DMS53 treated with DMSO at 0.1 percent for 48 hours (cell line): ENCODE data around the gene PFDN2.
"Not testable (repeated sequence)": the region's sequence is repeated elsewhere in the genome, so short reads cannot be mapped to it uniquely, and the experiment has no call there.

ENCODE experiments used
- DNase-seq: peaks from one replicate; lab custom pipeline; 2025; ENCODE audit not compliant: unreplicated experiment; lab: John Stamatoyannopoulos, UW

The PFDN2 gene

DNA sequence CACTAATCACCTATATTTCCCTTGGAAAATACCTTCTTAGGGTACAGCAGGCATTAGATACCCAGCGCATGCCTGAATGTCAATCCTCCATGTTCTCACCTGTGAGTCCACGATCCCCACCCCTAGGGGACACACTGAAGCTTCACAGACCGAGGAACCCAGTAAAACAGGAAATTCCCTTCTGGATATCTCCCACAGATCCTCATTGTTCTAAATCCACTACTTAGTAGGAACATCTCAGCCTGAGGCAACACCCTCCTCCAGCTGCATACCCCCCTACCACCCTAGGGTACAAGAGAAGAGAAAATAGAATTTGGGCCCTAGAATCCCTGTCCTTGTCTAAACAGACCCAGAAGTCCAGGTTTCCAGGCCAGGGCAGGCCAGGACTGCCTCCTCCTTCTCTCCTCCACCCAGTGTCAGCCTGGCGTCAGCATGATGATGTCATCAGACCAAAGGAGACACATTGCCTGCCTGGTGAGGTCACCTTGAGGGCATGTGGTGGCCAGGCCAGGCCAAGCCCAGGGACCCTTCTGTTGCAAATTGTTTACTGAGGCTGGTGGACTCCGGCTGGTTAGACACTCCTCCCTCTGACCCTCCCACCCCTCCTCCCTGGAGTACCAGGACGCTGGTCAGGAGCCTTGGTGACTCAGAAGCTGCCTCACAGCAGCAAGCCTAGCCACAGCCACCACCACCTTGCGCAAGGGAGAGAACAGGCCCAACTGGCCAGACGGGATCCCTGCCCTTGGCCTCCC, 34.7 kb downstream of the PFDN2 start:
- DNase-seq = peak; percentile 68

DNA sequence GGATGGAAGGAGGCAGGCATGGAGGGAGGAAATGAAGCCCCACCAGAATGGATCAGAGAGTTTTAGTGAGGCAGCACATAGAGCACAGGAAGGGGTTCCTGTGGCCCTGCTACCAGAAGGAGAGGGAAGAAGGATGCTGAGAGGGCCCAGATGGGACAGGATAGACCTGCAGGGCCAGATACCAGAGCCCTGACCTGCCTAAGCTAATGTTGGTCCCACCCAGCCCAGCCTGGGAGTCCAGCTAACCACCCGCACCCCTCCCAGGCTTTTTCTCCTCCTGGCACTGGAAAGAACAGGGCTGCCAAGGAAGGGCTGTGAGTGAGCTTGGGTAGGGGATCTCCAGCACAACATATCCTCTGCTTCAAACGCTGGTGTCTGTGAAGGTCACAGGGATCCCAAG, 35.4 kb downstream of the PFDN2 start:
- no peak for DNase-seq

- DNase-seq = no peak
These were observed 36.3 kb downstream of the PFDN2 start for GRCh38 chr1:161081519-161081918.

DNA sequence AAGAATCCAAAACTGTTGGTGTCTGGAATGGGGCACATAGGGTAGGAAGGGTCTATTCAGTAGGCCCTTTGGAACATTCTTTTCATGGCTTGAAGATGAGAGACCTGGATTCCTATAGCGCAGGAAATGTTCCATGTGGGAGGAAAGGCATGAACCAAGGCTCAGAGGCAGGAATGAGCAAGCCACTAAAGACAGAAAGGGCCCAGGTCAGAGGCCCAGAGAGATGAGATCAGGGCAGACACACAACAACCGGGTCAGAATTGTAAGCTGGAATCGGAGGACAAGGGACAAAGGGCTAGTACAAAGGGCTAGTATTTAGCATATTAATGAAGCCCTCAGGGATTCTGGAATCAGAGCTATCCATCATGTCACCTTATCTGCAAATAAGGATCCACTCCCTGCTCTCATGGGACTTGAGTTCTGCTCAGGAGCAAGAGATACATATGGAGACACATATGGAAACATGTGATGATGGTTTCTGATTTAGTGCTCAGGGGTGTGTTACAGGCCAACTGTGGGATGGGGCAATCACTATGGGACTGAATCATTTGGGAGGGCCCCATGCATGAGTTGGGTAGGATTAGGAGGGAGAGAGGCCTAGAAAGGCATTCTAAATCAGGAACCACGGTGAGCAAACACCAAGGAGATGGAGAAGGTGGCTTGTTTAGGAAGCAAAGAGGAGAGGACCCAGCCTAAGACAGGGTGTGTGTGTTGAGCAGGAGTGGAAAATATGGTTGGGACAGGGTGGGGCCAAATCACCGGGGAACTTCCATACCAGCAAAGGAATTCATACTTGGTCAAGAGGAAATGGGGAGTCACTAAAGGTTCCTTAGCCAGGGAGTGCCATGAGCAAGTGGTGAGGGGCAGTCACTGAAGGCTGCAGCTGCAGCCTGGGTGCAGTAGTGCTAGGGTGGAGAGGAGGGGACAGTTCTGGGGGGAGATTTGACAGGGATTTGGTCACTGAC, 37.1 kb downstream of the PFDN2 start:
- no peak for DNase-seq

- no peak for DNase-seq
These were observed 38.3 kb downstream of the PFDN2 start for GRCh38 chr1:161079436-161080110.

GRCh38 chr1:161077426-161077825, 40.4 kb downstream of the PFDN2 start:
- no peak for DNase-seq

GRCh38 chr1:161076410-161076809, 41.4 kb downstream of the PFDN2 start:
- DNase-seq = no peak

DNA sequence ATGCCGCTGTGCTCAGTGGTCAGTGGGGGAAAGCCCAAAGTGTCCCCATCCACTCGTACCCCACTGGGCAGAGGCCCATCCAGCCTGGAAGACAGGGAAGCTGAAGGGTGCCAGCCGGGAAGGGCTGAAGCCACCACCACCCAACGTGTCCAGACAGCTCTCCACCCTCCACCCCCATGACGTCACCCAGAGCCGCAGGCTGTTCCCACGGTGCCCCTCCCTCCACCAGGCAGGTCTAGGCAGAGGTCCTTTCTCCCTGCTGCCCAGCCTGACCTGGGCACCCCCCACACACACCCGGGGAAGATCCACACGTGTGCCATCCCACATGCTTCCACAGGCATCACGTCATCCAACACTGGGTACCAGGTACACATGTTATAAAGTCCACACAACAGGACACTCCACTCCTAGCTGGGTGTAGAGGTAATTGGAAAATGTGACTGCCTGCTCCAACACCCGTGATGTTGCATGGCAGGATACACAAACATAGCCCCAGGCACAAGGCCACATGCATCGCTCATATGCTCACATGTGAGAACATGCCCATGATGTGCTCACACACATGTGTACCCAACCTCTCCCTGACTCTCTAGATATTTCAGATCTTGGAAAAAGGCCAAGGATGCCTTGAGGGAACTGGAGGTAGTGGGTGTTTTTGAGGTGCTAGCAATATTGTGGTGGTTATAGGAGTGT, 43.0 kb downstream of the PFDN2 start:
- no peak for DNase-seq

DNA sequence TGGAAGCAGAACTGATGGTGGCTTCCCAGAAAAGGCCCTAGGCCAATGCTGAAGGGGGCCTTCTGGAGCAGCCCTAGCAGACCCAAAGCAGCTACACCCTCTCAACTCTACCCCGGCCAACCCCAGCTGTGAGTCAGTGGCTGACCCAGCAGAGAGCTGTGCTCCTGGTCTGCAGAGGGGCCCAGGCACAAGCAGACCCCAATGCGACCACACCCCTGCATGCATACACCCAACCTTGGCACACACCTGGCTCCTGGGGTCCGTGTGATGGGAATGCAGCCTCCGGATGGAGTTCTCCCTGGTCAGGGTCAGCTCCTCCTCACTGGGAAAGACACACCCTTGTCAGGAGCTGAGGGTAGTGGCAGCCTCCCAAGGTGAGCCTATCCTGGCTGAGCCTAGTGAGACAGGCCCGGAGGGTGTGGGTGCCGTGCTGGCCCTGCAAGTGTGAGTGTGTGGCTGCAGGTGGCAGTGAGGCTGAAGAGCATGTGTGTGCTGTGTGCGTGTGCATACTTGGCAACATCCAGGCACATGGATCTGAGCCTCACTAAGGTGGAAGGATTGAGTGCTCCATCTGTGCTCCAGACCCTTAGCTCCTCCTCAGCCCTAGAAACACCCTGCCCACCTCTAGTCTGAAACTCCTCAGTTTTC, 44.2 kb downstream of the PFDN2 start:
- DNase-seq = no peak

DNA sequence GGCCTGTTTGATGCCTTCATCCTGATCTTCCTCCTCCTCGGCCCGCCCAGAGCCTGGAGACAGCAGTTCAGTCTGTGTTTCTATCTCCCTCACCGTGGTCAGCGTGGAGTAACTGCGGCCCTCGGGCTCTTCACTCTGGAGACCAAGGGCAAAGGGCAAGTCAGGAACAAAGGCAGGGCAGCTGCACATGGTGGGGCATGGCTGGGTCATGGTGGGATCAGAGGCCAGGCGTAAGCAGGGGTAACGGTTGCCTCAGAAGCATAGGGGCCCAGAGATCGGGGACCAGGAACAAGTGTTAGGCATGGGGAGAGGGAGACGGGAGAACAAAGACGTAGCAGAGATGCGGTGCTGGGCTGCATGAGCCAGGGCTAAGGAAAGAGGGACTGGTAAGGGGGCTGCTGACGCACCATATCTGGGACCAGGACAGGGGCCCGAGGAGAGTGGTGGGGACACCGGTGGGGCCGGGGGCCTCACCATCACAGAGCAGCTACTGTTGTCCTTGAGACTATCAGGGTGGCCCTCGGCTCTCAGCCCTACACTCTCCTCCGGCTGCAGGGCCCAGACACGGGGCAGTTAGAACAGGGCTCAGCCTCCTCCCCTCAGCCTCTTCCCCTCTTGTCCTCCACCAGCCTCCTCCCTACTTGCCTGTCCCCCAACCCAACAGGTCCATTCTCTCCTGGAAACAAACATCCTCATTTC, 44.9 kb downstream of the PFDN2 start:
- no peak for DNase-seq

GRCh38 chr1:161071886-161072371, 45.9 kb downstream of the PFDN2 start:
- DNase-seq = peak; percentile 41

DNA sequence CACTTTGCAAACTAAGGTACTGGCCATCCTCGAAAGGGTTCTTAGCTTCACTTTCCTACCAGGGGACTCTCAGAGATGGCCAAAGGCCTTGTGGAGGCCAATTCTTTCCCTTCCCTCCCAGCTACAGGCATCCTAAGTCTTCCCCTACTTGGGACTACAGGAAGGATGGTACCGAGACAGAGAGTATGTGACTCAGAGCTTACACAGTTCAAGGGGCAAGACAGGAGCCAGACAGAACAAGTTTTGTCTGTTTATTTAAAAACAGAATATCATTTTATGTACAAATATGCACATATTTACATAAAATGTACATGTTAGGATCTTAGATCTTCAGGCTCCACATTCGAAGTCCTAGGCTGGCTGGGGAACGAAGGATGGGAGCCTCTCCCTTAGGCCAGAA, 47.1 kb downstream of the PFDN2 start:
- DNase-seq = no peak

DNA sequence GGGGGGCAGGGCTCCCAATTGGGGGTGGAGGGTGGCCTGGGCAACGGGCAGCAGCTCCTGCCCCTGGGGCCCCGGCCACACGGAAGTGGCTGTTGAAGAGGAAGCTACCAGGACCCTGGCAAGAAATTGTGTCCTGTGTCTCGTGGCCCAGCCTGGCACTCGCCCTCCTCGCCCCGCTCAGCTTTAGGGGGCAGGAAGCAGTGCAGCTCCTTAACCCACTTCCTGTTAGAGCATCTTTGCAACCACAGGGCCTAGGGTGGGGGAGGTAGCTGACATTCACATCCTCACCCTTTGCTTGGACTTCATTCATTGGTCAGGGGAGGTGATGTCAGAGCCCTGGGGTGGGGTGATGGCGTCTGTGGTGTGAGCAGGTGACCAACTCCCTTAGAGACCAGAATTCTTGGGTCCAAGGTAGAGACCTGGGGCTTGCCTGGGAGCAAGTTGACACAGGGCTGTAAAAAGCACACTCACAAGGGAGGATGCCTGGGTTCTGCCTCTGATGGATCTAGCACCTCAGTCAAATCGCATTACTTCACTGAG, 48.0 kb downstream of the PFDN2 start, which contains the start of gene ARHGAP30:
Gene ARHGAP30, minus strand, starts transcription at position 161 of the 540 bp plus-strand sequence. CDS start 267 bp downstream, outside the sequence.
- DNase-seq = no peak

GRCh38 chr1:161069241-161069640, 48.6 kb downstream of the PFDN2 start:
- no peak for DNase-seq

- DNase-seq = no peak
These were observed 49.3 kb downstream of the PFDN2 start for GRCh38 chr1:161068306-161069234.

GRCh38 chr1:161066694-161067093, 51.1 kb downstream of the PFDN2 start:
- no peak for DNase-seq

GRCh38 chr1:161065681-161066080, 52.2 kb downstream of the PFDN2 start:
- not testable (repeated sequence) for DNase-seq

DNA sequence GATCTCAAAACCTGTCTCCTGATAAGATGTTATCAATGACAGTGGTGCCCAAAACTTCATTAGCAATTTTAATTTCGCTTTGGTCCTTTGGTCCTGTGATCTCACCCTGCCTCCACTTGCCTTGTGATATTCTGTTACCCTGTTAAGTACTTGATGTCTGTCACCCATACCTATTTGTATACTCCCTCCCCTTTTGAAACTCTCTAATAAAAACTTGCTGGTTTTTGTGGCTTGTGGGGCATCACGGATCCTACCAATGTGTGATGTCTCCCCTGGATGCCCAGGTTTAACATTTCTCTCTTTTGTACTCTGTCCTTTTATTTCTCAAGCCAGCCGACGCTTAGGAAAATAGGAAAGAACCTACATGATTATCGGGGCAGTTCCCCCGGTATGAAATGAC, 53.9 kb downstream of the PFDN2 start:
- DNase-seq = not testable (repeated sequence)
